Caco-2 (cell line): ENCODE measurements around the gene POTED. TPM values are rescaled to one million over a fixed set of nuclear protein-coding genes. Genes with fewer than 3 reads are reported as not detected.
"Not testable (repeated sequence)": the region's sequence is repeated elsewhere in the genome, so short reads cannot be mapped to it uniquely, and the experiment has no call there.

Experiments used
- Bru-seq: library from RNA; stranded (reverse); fragments of 400-500 nt; gene quantifications from one replicate; lab custom pipeline; 2021; lab: Mats Ljungman, UMichigan
- BruChase-seq, 2 experiments: library from RNA; stranded (reverse); fragments of 400-500 nt; gene quantifications; one replicate each; lab custom pipeline; 2021; lab: Mats Ljungman, UMichigan
- BruUV-seq: library from RNA; stranded (reverse); fragments of 400-500 nt; replicated peaks from 2 replicates; lab custom pipeline; 2021; lab: Mats Ljungman, UMichigan
- CTCF ChIA-PET: fragments of 300-600 bp; sonication (Branson Sonifier 250); formaldehyde crosslinking; loops from one replicate; lab custom pipeline; 2022; ENCODE audit warnings: antibody characterized with exemption; lab: Charles Lee
- POLR2A ChIA-PET: fragments of 300-600 bp; sonication (Branson Sonifier 250); formaldehyde crosslinking; loops from one replicate; lab custom pipeline; 2022; ENCODE audit warnings: antibody characterized with exemption; lab: Charles Lee
- DNase-seq, 2 experiments: peaks; one replicate each; pipeline versions ENCODE4 v3.0.0 to v3.0.0-alpha.2; 2020 to 2022
- H3K27me3 ChIP-seq: replicated peaks from 2 replicates; pipeline ENCODE4 v1.6.0; 2011; ENCODE audit warnings: low read length; ENCODE audit not compliant: control insufficient read depth, insufficient read depth
- H3K36me3 ChIP-seq: 2 replicates; pipeline ENCODE4 v1.5.1; 2011; ENCODE audit warnings: low read length; ENCODE audit not compliant: control insufficient read depth, insufficient read depth
- H3K4me1 ChIP-seq: fragments of 250-450 bp; sonication (Bioruptor Pico); 2 replicates; pipeline ENCODE4 v1.5.1; 2020; ENCODE audit warnings: mild to moderate bottlenecking
- H3K4me3 ChIP-seq: 2 replicates; pipeline ENCODE4 v1.5.1; 2011; ENCODE audit warnings: low read depth, mild to moderate bottlenecking, control low read depth, low read length
- H3K9me3 ChIP-seq: fragments of 250-450 bp; sonication (Bioruptor Pico); 2 replicates; pipeline ENCODE4 v1.5.1; 2020; ENCODE audit warnings: mild to moderate bottlenecking, moderate library complexity
- H3K27ac Mint-ChIP-seq: one replicate; pipeline ENCODE4 v1.8.0; 2022; ENCODE audit warnings: mixed read lengths; ENCODE audit not compliant: unreplicated experiment
- H3K27me3 Mint-ChIP-seq: one replicate; pipeline ENCODE4 v1.8.0; 2022; ENCODE audit warnings: mixed read lengths; ENCODE audit not compliant: insufficient read depth, unreplicated experiment
- H3K36me3 Mint-ChIP-seq: one replicate; pipeline ENCODE4 v1.8.0; 2022; ENCODE audit warnings: mild to moderate bottlenecking, mixed read lengths; ENCODE audit not compliant: insufficient read depth, unreplicated experiment
- H3K4me1 Mint-ChIP-seq: one replicate; pipeline ENCODE4 v1.8.0; 2022; ENCODE audit warnings: low read depth, mixed read lengths; ENCODE audit not compliant: unreplicated experiment
- H3K4me3 Mint-ChIP-seq: one replicate; pipeline ENCODE4 v1.8.0; 2022; ENCODE audit warnings: mild to moderate bottlenecking, moderate library complexity, mixed read lengths; ENCODE audit not compliant: unreplicated experiment
- H3K9me3 Mint-ChIP-seq: one replicate; pipeline ENCODE4 v1.8.0; 2022; ENCODE audit warnings: mixed read lengths; ENCODE audit not compliant: unreplicated experiment
- intact Hi-C: fragments of 100-400 bp; cut with micrococcal nuclease; formaldehyde crosslinking; loops from one replicate; pipeline ENCODE4 v1.10.0; 2022; ENCODE audit not compliant: unreplicated experiment
- long read RNA-seq: library from polyadenylated mRNA; stranded (forward); transcript quantifications from one replicate; pipeline ENCODE4 v2.0.0, GENCODE V29; 2022
- microRNA-seq: library from miRNA; unstranded; fragments of <30 nt; microRNA quantifications from one replicate; pipeline ENCODE4 v1.2.0, GENCODE V29; 2022
- total RNA-seq: library from RNA; stranded (reverse); gene quantifications from 2 replicates; pipeline ENCODE4 v1.2.3, GENCODE V29; 2022

The POTED gene
- total RNA-seq (not detected in 2 replicates), Bru-seq, nascent RNA (not detected), BruChase-seq, experiment 1, labeled RNA remaining after a 2-hour chase (not detected), BruChase-seq, experiment 2, labeled RNA remaining after a 6-hour chase (not detected)
- long read RNA-seq = 0 reads

- H3K4me3 ChIP-seq, H3K9me3 ChIP-seq, CTCF ChIA-PET, H3K27me3 Mint-ChIP-seq, H3K27me3 ChIP-seq, POLR2A ChIA-PET, H3K27ac Mint-ChIP-seq, H3K36me3 ChIP-seq, H3K36me3 Mint-ChIP-seq, DNase-seq, BruUV-seq, intact Hi-C loops, H3K9me3 Mint-ChIP-seq, H3K4me1 Mint-ChIP-seq, H3K4me1 ChIP-seq, H3K4me3 Mint-ChIP-seq: not testable (repeated sequence)
These were observed at the start of gene POTED for GRCh38 chr21:13609477-13609876. TSS of gene POTED (plus strand) at chr21:13609777. CDS start at chr21:13610229, 452 bp downstream.

GRCh38 chr21:13650101-13650500 is 40.5 kb downstream of the POTED start:
- H3K4me1 Mint-ChIP-seq, H3K9me3 Mint-ChIP-seq, H3K36me3 ChIP-seq, H3K27ac Mint-ChIP-seq, H3K27me3 ChIP-seq, intact Hi-C loops, H3K36me3 Mint-ChIP-seq, DNase-seq, H3K9me3 ChIP-seq, H3K27me3 Mint-ChIP-seq, CTCF ChIA-PET, H3K4me3 ChIP-seq, H3K4me1 ChIP-seq, BruUV-seq, POLR2A ChIA-PET, H3K4me3 Mint-ChIP-seq: not testable (repeated sequence)

GRCh38 chr21:13651746-13652145 is 42.2 kb downstream of the POTED start:
- H3K9me3 Mint-ChIP-seq, H3K36me3 Mint-ChIP-seq, H3K27me3 ChIP-seq, intact Hi-C loops, CTCF ChIA-PET, H3K4me1 ChIP-seq, H3K27me3 Mint-ChIP-seq, H3K4me3 ChIP-seq, H3K4me3 Mint-ChIP-seq, H3K9me3 ChIP-seq, H3K27ac Mint-ChIP-seq, DNase-seq, BruUV-seq, H3K36me3 ChIP-seq, POLR2A ChIA-PET, H3K4me1 Mint-ChIP-seq: not testable (repeated sequence)

Small RNA genes within 50 kb of the gene (microRNA-seq; reads per million reads assigned to microRNA genes)
- gene MIR3118-1 = not detected
